ENCODE measurements around the gene NARS2.

The NARS2 gene

GRCh38 chr11:78408619-78409018 lies 166.0 kb downstream of the NARS2 start:
- no peak for DNase-seq (ENCODE audit: low spot score)

GRCh38 chr11:78406568-78407196 lies 168.0 kb downstream of the NARS2 start:
- no peak for DNase-seq (ENCODE audit: low spot score)

- no peak for DNase-seq (ENCODE audit: low spot score)
Observed at GRCh38 chr11:78405805-78406204, 168.9 kb downstream of the NARS2 start.

- no peak for DNase-seq (ENCODE audit: low spot score)
Observed at GRCh38 chr11:78403781-78404180, 170.9 kb downstream of the NARS2 start.

- DNase-seq (ENCODE audit: low spot score) = no peak
Observed at GRCh38 chr11:78402847-78403246, 171.8 kb downstream of the NARS2 start.

- no peak for DNase-seq (ENCODE audit: low spot score)
Observed at GRCh38 chr11:78400702-78401101, 174.0 kb downstream of the NARS2 start.

GRCh38 chr11:78400116-78400515 lies 174.5 kb downstream of the NARS2 start:
- DNase-seq (ENCODE audit: low spot score) = no peak

GRCh38 chr11:78399136-78399535 lies 175.5 kb downstream of the NARS2 start:
- no peak for DNase-seq (ENCODE audit: low spot score)

- no peak for DNase-seq (ENCODE audit: low spot score)
Observed at GRCh38 chr11:78398715-78399114, 175.9 kb downstream of the NARS2 start.

GRCh38 chr11:78397398-78397797 lies 177.3 kb downstream of the NARS2 start:
- no peak for DNase-seq (ENCODE audit: low spot score)

- DNase-seq (ENCODE audit: low spot score) = no peak
Observed at GRCh38 chr11:78395597-78395996, 179.1 kb downstream of the NARS2 start.

- no peak for DNase-seq (ENCODE audit: low spot score)
Observed at GRCh38 chr11:78392854-78393253, 181.8 kb downstream of the NARS2 start.

GRCh38 chr11:78391424-78391823 lies 183.2 kb downstream of the NARS2 start:
- DNase-seq (ENCODE audit: low spot score) = no peak

- no peak for DNase-seq (ENCODE audit: low spot score)
Observed at GRCh38 chr11:78390809-78391208, 183.9 kb downstream of the NARS2 start.

GRCh38 chr11:78386215-78386941 lies 188.3 kb downstream of the NARS2 start:
- no peak for DNase-seq (ENCODE audit: low spot score)

Measured in GM03348 (cell line).